Measurements from ENCODE around the gene LRRFIP1.

DNA sequence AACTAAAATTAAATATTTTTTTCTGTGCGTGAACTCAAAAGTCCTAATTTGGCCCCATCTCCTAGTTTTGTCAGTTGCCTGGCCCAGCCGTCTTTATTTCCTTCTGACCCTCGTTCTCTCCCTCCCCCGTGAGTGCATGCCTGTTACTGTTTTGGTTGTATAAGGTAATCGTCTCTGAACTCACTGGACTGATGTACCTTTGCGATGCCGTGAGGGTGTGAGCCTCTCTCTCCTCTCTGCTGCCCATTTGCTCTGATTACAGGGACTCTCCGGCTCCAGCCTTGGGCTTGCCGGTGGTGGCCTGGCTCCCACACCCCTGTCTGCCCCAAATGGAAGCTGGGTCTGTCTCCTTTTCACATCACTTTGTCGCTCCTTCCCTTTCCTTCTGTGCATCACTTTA, 104.7 kb downstream of the LRRFIP1 start:
- TF ChIP-seq, protein P1, sequence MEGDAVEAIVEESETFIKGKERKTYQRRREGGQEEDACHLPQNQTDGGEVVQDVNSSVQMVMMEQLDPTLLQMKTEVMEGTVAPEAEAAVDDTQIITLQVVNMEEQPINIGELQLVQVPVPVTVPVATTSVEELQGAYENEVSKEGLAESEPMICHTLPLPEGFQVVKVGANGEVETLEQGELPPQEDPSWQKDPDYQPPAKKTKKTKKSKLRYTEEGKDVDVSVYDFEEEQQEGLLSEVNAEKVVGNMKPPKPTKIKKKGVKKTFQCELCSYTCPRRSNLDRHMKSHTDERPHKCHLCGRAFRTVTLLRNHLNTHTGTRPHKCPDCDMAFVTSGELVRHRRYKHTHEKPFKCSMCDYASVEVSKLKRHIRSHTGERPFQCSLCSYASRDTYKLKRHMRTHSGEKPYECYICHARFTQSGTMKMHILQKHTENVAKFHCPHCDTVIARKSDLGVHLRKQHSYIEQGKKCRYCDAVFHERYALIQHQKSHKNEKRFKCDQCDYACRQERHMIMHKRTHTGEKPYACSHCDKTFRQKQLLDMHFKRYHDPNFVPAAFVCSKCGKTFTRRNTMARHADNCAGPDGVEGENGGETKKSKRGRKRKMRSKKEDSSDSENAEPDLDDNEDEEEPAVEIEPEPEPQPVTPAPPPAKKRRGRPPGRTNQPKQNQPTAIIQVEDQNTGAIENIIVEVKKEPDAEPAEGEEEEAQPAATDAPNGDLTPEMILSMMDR (IDR thresholded peaks at IDR 0.05 in 2 of 3, conservative IDR thresholded peaks at IDR 0.05 in 1 of 3; ENCODE audit: control insufficient read depth in 2 of 3, extremely low read depth in 1 of 3, insufficient read depth in 1 of 3, low read depth in 3 of 3, low read length in 3 of 3): no peak
- TF ChIP-seq TAF1 (IDR thresholded peaks at IDR 0.05; ENCODE audit: borderline replicate concordance, low read depth, low read length): no peak
- no peak for TF ChIP-seq GABPA (IDR thresholded peaks at IDR 0.05; ENCODE audit: low read depth)
- no peak for TF ChIP-seq YBX1 (IDR thresholded peaks at IDR 0.05)
- no peak for TF ChIP-seq ATF2 (IDR thresholded peaks at IDR 0.05; ENCODE audit: low read length)
- TF ChIP-seq CREB1 (IDR thresholded peaks at IDR 0.05; ENCODE audit: low read depth): no peak
- TF ChIP-seq SIN3A (IDR thresholded peaks at IDR 0.05; ENCODE audit: low read depth, low read length): no peak
- TF ChIP-seq FOS (IDR thresholded peaks at IDR 0.05; ENCODE audit: borderline replicate concordance, extremely low read depth, insufficient read length): no peak
- TF ChIP-seq POLR2A (IDR thresholded peaks at IDR 0.05; ENCODE audit: low read depth, low read length): no peak
- TF ChIP-seq NRF1 (conservative IDR thresholded peaks at IDR 0.05; ENCODE audit: low read depth, low read length): no peak

Data from GM12878 (cell line).